Measurements from ENCODE around the gene CZIB.
"Not testable (repeated sequence)": the region's sequence is repeated elsewhere in the genome, so short reads cannot be mapped to it uniquely, and the experiment has no call there.

CZIB gene

GRCh38 chr1:53238197-53239155 is 18.0 kb upstream of the CZIB start, which contains the start of gene MAGOH:
Gene MAGOH (minus strand): TSS chr1:53238518. CDS start chr1:53238448, 70 bp downstream.
- DNase-seq (ENCODE audit: low read depth in 3 of 3, low spot score in 1 of 3), result peak; percentile 78 to 94 (median 80)

- no peak for DNase-seq (ENCODE audit: low read depth in 3 of 3, low spot score in 1 of 3)
Observed at GRCh38 chr1:53237638-53238037, 17.2 kb upstream of the CZIB start.

- DNase-seq (ENCODE audit: low read depth in 3 of 3, low spot score in 1 of 3), result no peak
Observed at GRCh38 chr1:53220962-53221286, 490 bp upstream of the CZIB start.

GRCh38 chr1:53219711-53220110 is 723 bp downstream of the CZIB start:
- DNase-seq (ENCODE audit: low read depth in 3 of 3, low spot score in 1 of 3), result no peak

GRCh38 chr1:53218201-53218600 is 2.2 kb downstream of the CZIB start:
- DNase-seq (ENCODE audit: low read depth in 3 of 3, low spot score in 1 of 3), result no peak

- DNase-seq (ENCODE audit: low read depth in 3 of 3, low spot score in 1 of 3), result no peak
Observed at GRCh38 chr1:53214376-53214940, 6.0 kb downstream of the CZIB start.

GRCh38 chr1:53210954-53211353 is 9.5 kb downstream of the CZIB start:
- DNase-seq (ENCODE audit: low read depth in 3 of 3, low spot score in 1 of 3), result no peak

- DNase-seq (ENCODE audit: low read depth in 3 of 3, low spot score in 1 of 3), result no peak
Observed at GRCh38 chr1:53210352-53210751, 10.1 kb downstream of the CZIB start.

GRCh38 chr1:53207726-53208125 is 12.7 kb downstream of the CZIB start:
- no peak for DNase-seq (ENCODE audit: low read depth in 3 of 3, low spot score in 1 of 3)

- DNase-seq (ENCODE audit: low read depth in 3 of 3, low spot score in 1 of 3), result no peak
Observed at GRCh38 chr1:53206735-53207379, 13.6 kb downstream of the CZIB start.

- DNase-seq (ENCODE audit: low read depth in 3 of 3, low spot score in 1 of 3), result not testable (repeated sequence)
Observed at GRCh38 chr1:53206083-53206685, 14.2 kb downstream of the CZIB start.

GRCh38 chr1:53205496-53205895 is 14.9 kb downstream of the CZIB start:
- not testable (repeated sequence) for DNase-seq (ENCODE audit: low read depth in 3 of 3, low spot score in 1 of 3)

- no peak for DNase-seq (ENCODE audit: low read depth in 3 of 3, low spot score in 1 of 3)
Observed at GRCh38 chr1:53203466-53203865, 17.0 kb downstream of the CZIB start.

- no peak for DNase-seq (ENCODE audit: low read depth in 3 of 3, low spot score in 1 of 3)
Observed at GRCh38 chr1:53198241-53198651, 22.2 kb downstream of the CZIB start.

GRCh38 chr1:53197291-53198200 is 22.9 kb downstream of the CZIB start:
- DNase-seq (ENCODE audit: low read depth in 3 of 3, low spot score in 1 of 3), result no peak

GRCh38 chr1:53196485-53197290 is 23.7 kb downstream of the CZIB start, which contains the start of gene CPT2:
Gene CPT2 (plus strand): TSS chr1:53196824. CDS start chr1:53196944, 120 bp downstream.
- peak; percentile 74 to 83 (median 77) for DNase-seq (ENCODE audit: low read depth in 3 of 3, low spot score in 1 of 3)

GRCh38 chr1:53196017-53196484 is 24.4 kb downstream of the CZIB start:
- no peak for DNase-seq (ENCODE audit: low read depth in 3 of 3, low spot score in 1 of 3)

GRCh38 chr1:53195246-53196016 is 25.0 kb downstream of the CZIB start:
- no peak for DNase-seq (ENCODE audit: low read depth in 3 of 3, low spot score in 1 of 3)

- DNase-seq (ENCODE audit: low read depth in 3 of 3, low spot score in 1 of 3), result no peak
Observed at GRCh38 chr1:53190210-53190611, 30.2 kb downstream of the CZIB start.

Measured in stimulated activated CD4-positive, alpha-beta T cell treated with anti-CD3 and anti-CD28 coated beads, TNF-alpha, amount 100 ng/mL, for 1 hour (primary cell).